ENCODE results near the gene DLG2. TPM values are rescaled to one million over a fixed set of nuclear protein-coding genes. Genes with fewer than 3 reads are reported as not detected.

Gene DLG2
- total RNA-seq, 3 donors from 2014 or later: 4.3 to 12.3 (median 6.9) TPM

GRCh38 chr11:83483808-83484207 lies 2143.3 kb downstream of the DLG2 start:
- intact Hi-C loops (cut with DNase I; ENCODE audit: low total_unique reads): no loop called here
- Histone ChIP-seq H3K27me3 (no peaks in the 10 kb centered on the region), H3K9me3 (no peaks in the 10 kb centered on the region), H3K27ac (no peak overlapping the region), H3K4me1 (no peaks in the 10 kb centered on the region), H3K4me3 (no peak overlapping the region), H3K36me3 (no peaks in the 10 kb centered on the region)
- DNase-seq (ENCODE audit: low spot score in 2 of 2): no peak
- TF ChIP-seq, protein P1, sequence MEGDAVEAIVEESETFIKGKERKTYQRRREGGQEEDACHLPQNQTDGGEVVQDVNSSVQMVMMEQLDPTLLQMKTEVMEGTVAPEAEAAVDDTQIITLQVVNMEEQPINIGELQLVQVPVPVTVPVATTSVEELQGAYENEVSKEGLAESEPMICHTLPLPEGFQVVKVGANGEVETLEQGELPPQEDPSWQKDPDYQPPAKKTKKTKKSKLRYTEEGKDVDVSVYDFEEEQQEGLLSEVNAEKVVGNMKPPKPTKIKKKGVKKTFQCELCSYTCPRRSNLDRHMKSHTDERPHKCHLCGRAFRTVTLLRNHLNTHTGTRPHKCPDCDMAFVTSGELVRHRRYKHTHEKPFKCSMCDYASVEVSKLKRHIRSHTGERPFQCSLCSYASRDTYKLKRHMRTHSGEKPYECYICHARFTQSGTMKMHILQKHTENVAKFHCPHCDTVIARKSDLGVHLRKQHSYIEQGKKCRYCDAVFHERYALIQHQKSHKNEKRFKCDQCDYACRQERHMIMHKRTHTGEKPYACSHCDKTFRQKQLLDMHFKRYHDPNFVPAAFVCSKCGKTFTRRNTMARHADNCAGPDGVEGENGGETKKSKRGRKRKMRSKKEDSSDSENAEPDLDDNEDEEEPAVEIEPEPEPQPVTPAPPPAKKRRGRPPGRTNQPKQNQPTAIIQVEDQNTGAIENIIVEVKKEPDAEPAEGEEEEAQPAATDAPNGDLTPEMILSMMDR (IDR thresholded peaks at IDR 0.05): no peak
- TF ChIP-seq POLR2A (IDR thresholded peaks at IDR 0.05) (no peak), POLR2AphosphoS5 (IDR thresholded peaks at IDR 0.05) (no peak)

GRCh38 chr11:83480811-83481210 lies 2146.3 kb downstream of the DLG2 start:
- H3K36me3 ChIP-seq: no peaks in the 10 kb centered on the region
- intact Hi-C loops (cut with DNase I; ENCODE audit: low total_unique reads): no loop called here
- H3K9me3 ChIP-seq: no peaks in the 10 kb centered on the region
- H3K4me3 ChIP-seq: no peak overlapping the region
- H3K27me3 ChIP-seq: no peaks in the 10 kb centered on the region
- no peak for TF ChIP-seq POLR2AphosphoS5 (IDR thresholded peaks at IDR 0.05)
- TF ChIP-seq, protein P1 (IDR thresholded peaks at IDR 0.05): no peak
- no peak for TF ChIP-seq POLR2A (IDR thresholded peaks at IDR 0.05)
- H3K27ac ChIP-seq: no peak overlapping the region
- no peak for DNase-seq (ENCODE audit: low spot score in 2 of 2)
- H3K4me1 ChIP-seq: no peaks in the 10 kb centered on the region

GRCh38 chr11:83480251-83480650 lies 2146.9 kb downstream of the DLG2 start:
- H3K4me3 ChIP-seq: no peak overlapping the region

GRCh38 chr11:83477772-83478171 lies 2149.4 kb downstream of the DLG2 start:
- TF ChIP-seq, protein P1 (IDR thresholded peaks at IDR 0.05): no peak
- TF ChIP-seq POLR2AphosphoS5 (IDR thresholded peaks at IDR 0.05): no peak
- no peak for TF ChIP-seq POLR2A (IDR thresholded peaks at IDR 0.05)
- Histone ChIP-seq H3K4me3 (no peak overlapping the region), H3K4me1 (no peaks in the 10 kb centered on the region), H3K9me3 (no peaks in the 10 kb centered on the region), H3K27me3 (no peaks in the 10 kb centered on the region), H3K27ac (no peak overlapping the region), H3K36me3 (no peaks in the 10 kb centered on the region)
- no peak for DNase-seq (ENCODE audit: low spot score in 2 of 2)
- intact Hi-C loops (cut with DNase I; ENCODE audit: low total_unique reads): no loop called here

More at GRCh38 chr11:83480251-83480650, 2146.9 kb downstream of the DLG2 start:
- Histone ChIP-seq H3K4me1 (no peaks in the 10 kb centered on the region), H3K9me3 (no peaks in the 10 kb centered on the region), H3K27ac (no peak overlapping the region), H3K27me3 (no peaks in the 10 kb centered on the region), H3K36me3 (no peaks in the 10 kb centered on the region)
- intact Hi-C loops (cut with DNase I; ENCODE audit: low total_unique reads): no loop called here
- DNase-seq (ENCODE audit: low spot score in 2 of 2): no peak
- no peak for TF ChIP-seq POLR2A (IDR thresholded peaks at IDR 0.05)
- TF ChIP-seq POLR2AphosphoS5 (IDR thresholded peaks at IDR 0.05): no peak
- TF ChIP-seq, protein P1 (IDR thresholded peaks at IDR 0.05): no peak

DNA sequence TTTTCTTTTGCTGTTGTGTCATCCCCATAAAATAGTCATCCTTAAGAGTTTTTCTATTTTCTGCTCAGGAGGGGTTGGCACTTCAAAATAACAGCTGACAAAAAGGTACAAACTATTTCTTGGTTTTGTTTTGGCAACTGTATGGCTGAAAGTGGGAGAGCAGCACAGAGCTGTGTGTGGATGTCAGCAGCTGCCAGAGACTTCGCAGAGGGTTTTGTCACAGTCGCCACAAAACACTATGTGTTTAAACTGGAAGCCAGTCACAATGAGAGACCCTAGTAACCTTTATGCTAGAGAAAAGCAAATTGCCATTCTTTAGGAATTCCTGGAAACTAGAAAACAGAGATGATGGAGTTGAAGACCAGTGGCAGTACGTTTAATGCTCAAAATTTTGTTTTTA lies 2151.4 kb downstream of the DLG2 start:
- H3K27ac ChIP-seq: no peak overlapping the region
- H3K4me3 ChIP-seq: no peak overlapping the region
- no peaks in the 10 kb centered on the region for H3K9me3 ChIP-seq
- intact Hi-C loops (cut with DNase I; ENCODE audit: low total_unique reads): no loop called here
- no peaks in the 10 kb centered on the region for H3K36me3 ChIP-seq
- TF ChIP-seq, protein P1 (IDR thresholded peaks at IDR 0.05): no peak
- no peaks in the 10 kb centered on the region for H3K4me1 ChIP-seq
- no peaks in the 10 kb centered on the region for H3K27me3 ChIP-seq
- no peak for DNase-seq (ENCODE audit: low spot score in 2 of 2)
